22Rv1 (cell line): ENCODE measurements around the gene SH2B2.
"Not testable (repeated sequence)": the region's sequence is repeated elsewhere in the genome, so short reads cannot be mapped to it uniquely, and the experiment has no call there.

ENCODE experiments used
- CTCF ChIP-seq: fragments of 450-650 bp; IDR thresholded peaks from 2 replicates; pipeline ENCODE4 v1.5.1; 2017; ENCODE audit warnings: mild to moderate bottlenecking
- ZFX ChIP-seq: fragments of 450-650 bp; IDR thresholded peaks from 2 replicates; pipeline ENCODE4 v1.6.1; 2017; ENCODE audit warnings: antibody characterized with exemption, borderline replicate concordance

GRCh38 chr7:102356344-102356743 is 69.7 kb downstream of the SH2B2 start, which contains the start of gene SPDYE6:
- TF ChIP-seq CTCF, ZFX: not testable (repeated sequence)
